ENCODE measurements around the gene SLC23A2.

Gene SLC23A2

DNA sequence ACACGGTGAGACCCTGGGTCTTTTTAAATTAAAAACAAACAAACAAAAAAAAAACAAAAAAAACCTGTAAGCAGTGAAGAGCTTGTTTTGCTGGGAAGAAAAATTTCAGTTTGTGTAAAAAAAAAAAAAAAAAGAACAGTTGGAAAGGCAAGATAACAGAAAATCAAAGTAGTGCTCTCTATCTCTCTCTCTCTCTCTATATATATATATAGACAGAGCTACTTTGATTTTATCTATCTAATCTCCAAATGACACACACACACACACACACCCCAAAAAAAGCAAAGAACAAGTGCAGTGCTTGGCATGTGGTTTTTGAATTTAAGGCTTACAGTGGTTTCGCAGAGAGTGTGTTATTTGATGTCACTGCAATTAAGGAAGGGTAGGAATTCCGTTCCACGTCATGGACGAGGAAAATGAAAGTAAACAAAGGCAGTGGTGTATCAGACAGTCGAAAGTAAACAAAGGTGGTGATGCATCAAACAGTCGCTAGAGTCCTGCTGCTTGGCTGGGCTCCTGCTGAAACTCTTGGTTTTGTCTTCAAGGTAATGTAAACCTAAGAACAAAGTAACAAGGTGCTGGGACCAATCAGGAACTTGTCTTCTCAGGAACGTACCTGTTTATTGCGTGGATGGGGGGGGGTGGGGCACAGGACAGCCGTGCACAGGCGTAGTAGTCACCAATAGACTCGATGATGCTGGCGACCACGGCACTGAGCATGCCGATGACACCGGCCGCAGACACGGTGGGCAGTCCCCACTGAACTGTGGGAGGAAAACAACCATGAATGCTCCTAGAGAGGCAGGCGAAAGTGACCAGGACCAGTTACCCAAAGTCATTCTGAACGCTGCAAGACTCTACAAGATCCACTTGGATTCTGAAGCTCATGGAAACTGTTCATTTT lies 131.8 kb downstream of the SLC23A2 start:
- no peak overlapping the region for H3K27ac ChIP-seq (ENCODE audit: low read depth, low read length)
- H3K36me3 ChIP-seq (ENCODE audit: control insufficient read depth, insufficient read depth, low read length), result peaks cover 10% of the 10 kb centered on the region
- H3K9ac ChIP-seq (ENCODE audit: low read length), result no peak overlapping the region

GRCh38 chr20:4867051-4867450 lies 134.3 kb downstream of the SLC23A2 start:
- Histone ChIP-seq H3K27ac (ENCODE audit: low read depth, low read length) (no peak overlapping the region), H3K27me3 (ENCODE audit: control insufficient read depth, insufficient read depth, low read length) (no peaks in the 10 kb centered on the region), H3K36me3 (ENCODE audit: control insufficient read depth, insufficient read depth, low read length) (peaks cover 15% of the 10 kb centered on the region), H3K4me3 (ENCODE audit: low read length) (no peak overlapping the region), H3K9ac (ENCODE audit: low read length) (no peak overlapping the region), H3K4me1 (ENCODE audit: control insufficient read depth, insufficient read depth, low read length) (no peaks in the 10 kb centered on the region)

More for the DNA sequence above, 131.8 kb downstream of the SLC23A2 start:
- H3K4me1 ChIP-seq (ENCODE audit: control insufficient read depth, insufficient read depth, low read length), result no peaks in the 10 kb centered on the region
- H3K27me3 ChIP-seq (ENCODE audit: control insufficient read depth, insufficient read depth, low read length), result no peaks in the 10 kb centered on the region
- no peak overlapping the region for H3K4me3 ChIP-seq (ENCODE audit: low read length)

DNA sequence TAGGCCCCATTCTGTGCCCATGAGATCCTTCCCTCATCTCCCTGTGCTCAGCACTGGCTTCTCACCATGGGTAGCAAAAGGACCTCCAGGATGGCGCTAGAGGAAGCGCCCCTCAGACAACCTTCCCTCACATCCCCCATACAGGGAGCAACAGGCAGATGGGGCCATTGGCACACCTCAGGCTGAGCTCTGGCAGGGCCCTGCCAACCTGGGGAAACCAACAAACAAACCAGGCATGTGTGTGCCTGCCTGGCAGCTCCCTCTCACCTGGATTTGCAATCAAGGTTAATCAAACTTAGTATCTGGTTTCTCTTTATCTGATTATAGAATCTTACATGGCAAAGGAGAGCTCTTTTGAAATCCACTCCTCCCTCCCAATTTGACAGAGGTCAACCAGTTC lies 134.9 kb downstream of the SLC23A2 start:
- H3K27me3 ChIP-seq (ENCODE audit: control insufficient read depth, insufficient read depth, low read length), result no peaks in the 10 kb centered on the region
- H3K36me3 ChIP-seq (ENCODE audit: control insufficient read depth, insufficient read depth, low read length), result peaks cover 15% of the 10 kb centered on the region
- no peaks in the 10 kb centered on the region for H3K4me1 ChIP-seq (ENCODE audit: control insufficient read depth, insufficient read depth, low read length)
- H3K4me3 ChIP-seq (ENCODE audit: low read length), result no peak overlapping the region
- no peak overlapping the region for H3K27ac ChIP-seq (ENCODE audit: low read depth, low read length)
- no peak overlapping the region for H3K9ac ChIP-seq (ENCODE audit: low read length)

DNA sequence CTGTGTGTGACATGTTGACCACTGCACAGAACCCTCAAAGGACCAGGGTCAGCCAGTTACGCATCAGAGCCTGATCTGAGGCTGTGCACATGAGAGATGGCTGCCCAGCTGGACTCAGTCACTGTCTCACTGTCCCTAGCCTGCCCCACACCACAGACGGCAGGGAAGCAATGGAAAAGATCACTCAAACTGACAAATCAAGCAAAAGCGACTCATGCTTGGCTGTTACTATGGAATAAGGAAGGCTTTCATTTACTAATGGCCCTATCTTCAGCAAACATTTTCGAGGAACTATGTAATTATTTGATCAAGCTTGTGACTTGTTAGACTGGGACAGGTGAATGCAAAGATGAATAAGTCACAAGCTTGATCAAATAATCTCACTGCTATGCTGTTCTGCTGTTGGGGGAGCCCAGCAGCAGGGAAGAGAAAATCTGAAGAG lies 137.0 kb downstream of the SLC23A2 start:
- Histone ChIP-seq H3K27ac (ENCODE audit: low read depth, low read length) (no peak overlapping the region), H3K4me3 (ENCODE audit: low read length) (no peak overlapping the region), H3K4me1 (ENCODE audit: control insufficient read depth, insufficient read depth, low read length) (no peaks in the 10 kb centered on the region), H3K36me3 (ENCODE audit: control insufficient read depth, insufficient read depth, low read length) (peaks cover 20% of the 10 kb centered on the region), H3K9ac (ENCODE audit: low read length) (no peak overlapping the region), H3K27me3 (ENCODE audit: control insufficient read depth, insufficient read depth, low read length) (no peaks in the 10 kb centered on the region)

DNA sequence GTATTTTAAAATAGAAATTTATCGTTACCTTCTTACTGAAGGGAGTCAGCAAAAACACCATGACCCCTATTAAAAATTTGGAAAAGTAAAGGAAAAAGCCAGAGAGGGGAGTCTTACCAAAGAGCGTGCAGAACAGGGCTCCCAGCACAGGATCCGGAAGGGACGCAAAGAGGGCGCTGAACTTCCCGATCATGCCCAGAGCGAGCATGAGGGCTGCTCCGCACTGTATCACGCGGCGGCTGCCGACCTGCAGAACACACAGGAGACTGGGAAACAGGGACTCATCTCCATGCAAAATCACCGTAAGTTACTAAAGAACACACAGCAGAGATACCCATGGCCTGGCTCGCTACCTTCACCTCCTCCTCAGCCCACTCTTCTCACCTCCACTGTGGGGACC lies 138.6 kb downstream of the SLC23A2 start:
- H3K27me3 ChIP-seq (ENCODE audit: control insufficient read depth, insufficient read depth, low read length), result no peaks in the 10 kb centered on the region
- H3K27ac ChIP-seq (ENCODE audit: low read depth, low read length), result no peak overlapping the region
- H3K4me3 ChIP-seq (ENCODE audit: low read length), result no peak overlapping the region
- no peaks in the 10 kb centered on the region for H3K4me1 ChIP-seq (ENCODE audit: control insufficient read depth, insufficient read depth, low read length)
- H3K36me3 ChIP-seq (ENCODE audit: control insufficient read depth, insufficient read depth, low read length), result peaks cover 19% of the 10 kb centered on the region
- H3K9ac ChIP-seq (ENCODE audit: low read length), result no peak overlapping the region

DNA sequence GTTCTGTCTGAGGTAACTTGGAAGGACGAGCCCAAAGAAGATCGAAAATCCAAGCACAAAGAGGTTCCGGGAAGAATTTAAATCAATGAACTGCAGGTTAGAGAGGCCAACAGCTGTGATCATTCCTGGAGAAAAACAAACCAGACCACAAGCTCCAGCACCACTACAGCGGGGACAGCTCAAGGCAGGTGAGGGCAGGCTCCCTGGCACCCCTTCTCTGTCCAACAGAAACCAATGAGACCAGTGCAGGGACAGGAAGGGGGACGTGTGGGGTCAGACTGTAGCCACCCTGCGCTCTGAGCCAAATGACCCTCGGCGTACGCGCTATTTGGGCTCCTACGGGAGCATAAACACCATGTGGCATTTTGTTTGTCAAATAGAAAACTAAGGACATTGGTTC lies 139.3 kb downstream of the SLC23A2 start:
- Histone ChIP-seq H3K9ac (ENCODE audit: low read length) (no peak overlapping the region), H3K4me1 (ENCODE audit: control insufficient read depth, insufficient read depth, low read length) (no peaks in the 10 kb centered on the region), H3K4me3 (ENCODE audit: low read length) (no peak overlapping the region), H3K27me3 (ENCODE audit: control insufficient read depth, insufficient read depth, low read length) (no peaks in the 10 kb centered on the region), H3K36me3 (ENCODE audit: control insufficient read depth, insufficient read depth, low read length) (peaks cover 19% of the 10 kb centered on the region), H3K27ac (ENCODE audit: low read depth, low read length) (no peak overlapping the region)

DNA sequence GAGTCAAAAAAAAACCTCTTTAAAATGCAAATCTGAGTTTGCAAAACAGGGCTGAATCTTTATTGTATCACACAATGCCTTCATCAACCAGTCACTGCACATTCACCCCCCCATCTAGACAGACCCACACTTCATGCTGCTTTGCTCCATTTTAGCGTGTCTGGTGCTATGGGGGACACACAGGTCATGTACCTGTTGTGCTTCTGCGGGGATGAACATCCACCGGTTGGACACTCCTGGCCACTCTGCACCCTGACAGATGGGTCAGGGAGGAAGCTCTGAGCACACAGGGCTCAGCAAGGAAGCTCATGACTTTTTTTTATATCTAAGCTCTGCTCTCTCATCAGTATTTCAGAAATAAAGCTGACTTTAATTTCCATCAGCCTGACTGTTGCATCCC lies 143.3 kb downstream of the SLC23A2 start:
- Histone ChIP-seq H3K4me3 (ENCODE audit: low read length) (no peak overlapping the region), H3K9ac (ENCODE audit: low read length) (no peak overlapping the region), H3K27ac (ENCODE audit: low read depth, low read length) (no peak overlapping the region), H3K4me1 (ENCODE audit: control insufficient read depth, insufficient read depth, low read length) (no peaks in the 10 kb centered on the region), H3K36me3 (ENCODE audit: control insufficient read depth, insufficient read depth, low read length) (peaks cover 15% of the 10 kb centered on the region), H3K27me3 (ENCODE audit: control insufficient read depth, insufficient read depth, low read length) (no peaks in the 10 kb centered on the region)

- Histone ChIP-seq H3K9ac (ENCODE audit: low read length) (no peak overlapping the region), H3K27ac (ENCODE audit: low read depth, low read length) (no peak overlapping the region), H3K36me3 (ENCODE audit: control insufficient read depth, insufficient read depth, low read length) (peaks cover 15% of the 10 kb centered on the region), H3K27me3 (ENCODE audit: control insufficient read depth, insufficient read depth, low read length) (no peaks in the 10 kb centered on the region), H3K4me1 (ENCODE audit: control insufficient read depth, insufficient read depth, low read length) (no peaks in the 10 kb centered on the region), H3K4me3 (ENCODE audit: low read length) (no peak overlapping the region)
These were observed 145.1 kb downstream of the SLC23A2 start for GRCh38 chr20:4856022-4856755.

GRCh38 chr20:4855555-4855954 lies 145.8 kb downstream of the SLC23A2 start:
- H3K36me3 ChIP-seq (ENCODE audit: control insufficient read depth, insufficient read depth, low read length), result peaks cover 15% of the 10 kb centered on the region
- H3K4me3 ChIP-seq (ENCODE audit: low read length), result no peak overlapping the region
- H3K27ac ChIP-seq (ENCODE audit: low read depth, low read length), result no peak overlapping the region
- no peaks in the 10 kb centered on the region for H3K4me1 ChIP-seq (ENCODE audit: control insufficient read depth, insufficient read depth, low read length)
- H3K27me3 ChIP-seq (ENCODE audit: control insufficient read depth, insufficient read depth, low read length), result no peaks in the 10 kb centered on the region
- no peak overlapping the region for H3K9ac ChIP-seq (ENCODE audit: low read length)

- H3K27me3 ChIP-seq (ENCODE audit: control insufficient read depth, insufficient read depth, low read length), result no peaks in the 10 kb centered on the region
- no peak overlapping the region for H3K9ac ChIP-seq (ENCODE audit: low read length)
- H3K36me3 ChIP-seq (ENCODE audit: control insufficient read depth, insufficient read depth, low read length), result peaks cover 10% of the 10 kb centered on the region
- no peak overlapping the region for H3K27ac ChIP-seq (ENCODE audit: low read depth, low read length)
- no peaks in the 10 kb centered on the region for H3K4me1 ChIP-seq (ENCODE audit: control insufficient read depth, insufficient read depth, low read length)
- H3K4me3 ChIP-seq (ENCODE audit: low read length), result no peak overlapping the region
These were observed 146.2 kb downstream of the SLC23A2 start for GRCh38 chr20:4855097-4855496.

DNA sequence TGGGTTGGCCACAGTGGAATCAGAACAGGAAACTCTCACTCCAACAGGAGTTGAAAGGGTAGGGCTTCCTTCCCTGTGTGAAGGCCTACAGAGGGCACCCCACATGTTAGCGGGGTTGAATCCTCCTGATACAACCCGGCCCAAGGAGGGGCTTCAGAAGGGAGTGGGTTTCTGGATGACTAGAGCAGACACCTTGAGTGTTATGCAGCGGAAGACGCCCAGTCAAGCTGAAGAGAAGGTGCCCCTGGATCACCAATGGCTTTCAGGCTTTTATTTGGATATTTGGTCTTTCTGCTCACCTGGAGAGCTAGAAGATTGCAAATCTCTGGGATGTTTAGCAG lies 146.8 kb downstream of the SLC23A2 start:
- Histone ChIP-seq H3K4me3 (ENCODE audit: low read length) (no peak overlapping the region), H3K9ac (ENCODE audit: low read length) (no peak overlapping the region), H3K36me3 (ENCODE audit: control insufficient read depth, insufficient read depth, low read length) (peaks cover 10% of the 10 kb centered on the region), H3K4me1 (ENCODE audit: control insufficient read depth, insufficient read depth, low read length) (no peaks in the 10 kb centered on the region), H3K27me3 (ENCODE audit: control insufficient read depth, insufficient read depth, low read length) (no peaks in the 10 kb centered on the region), H3K27ac (ENCODE audit: low read depth, low read length) (no peak overlapping the region)

DNA sequence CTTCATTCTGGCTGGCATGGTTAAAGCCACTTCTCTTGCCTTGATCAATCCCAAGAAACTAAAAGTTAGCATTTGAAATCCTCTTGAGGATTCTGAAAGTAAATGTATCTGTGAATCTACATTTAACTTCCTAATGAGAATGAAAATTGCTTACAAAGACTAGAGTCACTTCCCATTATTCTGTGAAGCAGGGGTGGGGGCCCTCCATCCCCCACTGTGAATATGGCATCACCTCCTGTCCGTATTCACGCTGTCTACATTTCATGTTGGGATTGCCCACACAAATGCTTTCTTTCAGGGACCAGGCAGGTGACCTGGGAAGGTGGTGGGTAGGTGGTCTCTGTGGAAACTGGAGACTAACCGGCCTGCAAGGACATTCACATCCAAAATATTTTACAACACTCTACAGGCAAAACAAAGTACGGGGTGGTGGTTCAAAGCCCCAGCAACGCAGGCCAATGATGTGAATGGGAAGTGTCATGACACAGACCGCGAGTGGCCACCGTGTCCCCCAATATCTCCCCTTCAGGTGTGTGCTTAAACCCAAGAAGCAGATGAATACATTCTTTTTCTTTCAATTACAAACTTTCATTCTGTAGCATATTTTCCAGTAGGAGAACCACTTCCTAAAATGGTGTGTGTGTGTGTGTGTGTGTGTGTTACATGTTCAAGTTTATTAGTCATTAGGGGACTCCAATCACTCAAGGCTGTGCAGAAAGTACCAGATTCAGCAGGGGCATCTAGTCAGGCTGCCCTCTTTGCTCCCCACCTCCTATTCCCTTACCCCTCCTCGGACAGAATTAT lies 147.4 kb downstream of the SLC23A2 start:
- peaks cover 10% of the 10 kb centered on the region for H3K36me3 ChIP-seq (ENCODE audit: control insufficient read depth, insufficient read depth, low read length)
- no peaks in the 10 kb centered on the region for H3K4me1 ChIP-seq (ENCODE audit: control insufficient read depth, insufficient read depth, low read length)
- H3K27me3 ChIP-seq (ENCODE audit: control insufficient read depth, insufficient read depth, low read length), result no peaks in the 10 kb centered on the region
- no peak overlapping the region for H3K4me3 ChIP-seq (ENCODE audit: low read length)
- H3K9ac ChIP-seq (ENCODE audit: low read length), result no peak overlapping the region
- no peak overlapping the region for H3K27ac ChIP-seq (ENCODE audit: low read depth, low read length)
